ENCODE data around the gene CADPS. TPM values are rescaled to one million over a fixed set of nuclear protein-coding genes. Genes with fewer than 3 reads are reported as not detected.
A peak's percentile ranks its signal among the peaks of the same experiment; 100 is the strongest.

The CADPS gene
- total and polyA plus RNA-seq, 8 donors = 16.1 to 112 (median 26.0) TPM

DNA sequence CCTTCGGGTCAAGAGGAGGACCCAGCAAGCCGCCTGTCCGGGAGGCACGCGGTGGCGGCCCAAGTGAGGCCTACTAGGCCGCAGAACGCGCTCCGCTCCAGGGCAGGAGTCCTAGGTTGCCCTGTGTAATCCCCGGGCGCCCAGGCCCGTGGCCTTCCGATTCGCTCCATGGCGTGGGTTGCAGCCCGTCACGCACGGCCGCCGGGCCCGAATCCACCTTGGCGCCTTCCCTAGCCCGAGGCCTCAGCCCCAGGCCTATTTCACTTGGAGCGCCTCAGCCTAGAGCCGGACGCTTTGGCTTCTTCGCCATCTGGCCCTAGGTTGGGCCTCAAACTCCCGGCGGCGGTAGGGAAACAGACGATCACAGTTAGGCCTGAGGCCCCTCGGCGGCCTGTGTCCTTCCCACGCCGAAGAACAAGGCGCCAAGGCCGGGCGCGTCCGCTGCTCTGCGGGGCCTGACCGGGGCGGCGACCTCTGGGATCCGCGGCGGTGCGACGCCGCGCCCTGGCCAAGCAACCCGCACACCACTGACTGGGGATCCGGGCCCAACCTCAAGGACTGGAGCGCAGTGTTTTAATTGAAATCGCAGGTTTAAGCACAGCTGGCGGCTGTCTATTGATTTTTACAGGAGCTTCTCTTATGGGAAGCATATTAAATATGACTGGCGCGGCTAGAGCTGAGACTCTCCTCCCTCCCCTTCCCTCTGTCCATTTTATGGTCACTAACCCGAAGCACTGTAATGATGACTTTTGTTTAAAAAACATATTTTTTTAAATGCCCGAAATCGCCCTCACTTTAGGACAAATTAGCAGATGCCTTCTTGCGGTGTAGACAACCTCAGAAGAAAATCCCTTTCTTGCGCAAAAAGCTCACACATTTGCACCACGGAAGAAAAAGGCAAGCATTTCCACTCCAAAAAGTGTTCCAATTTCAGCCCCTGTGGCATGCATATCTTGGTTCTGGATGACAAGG lies 498.0 kb downstream of the CADPS start:
- intact Hi-C loops (cut with DNase I) = no loop called here
- 19 to 20% methylated on average over 65 of the region's 65 CpGs for WGBS, 2 donors
- H3K27me3 ChIP-seq = peaks cover 0 to 63% (median 11%) of the 10 kb centered on the region in 4 donors
- H3K27ac ChIP-seq = no peak overlapping the region
- ATAC-seq (no peak), FAIRE-seq (no peak), DNase-seq (peak in 1 of 6 donors; percentile 58)
- TF ChIP-seq, protein P1, sequence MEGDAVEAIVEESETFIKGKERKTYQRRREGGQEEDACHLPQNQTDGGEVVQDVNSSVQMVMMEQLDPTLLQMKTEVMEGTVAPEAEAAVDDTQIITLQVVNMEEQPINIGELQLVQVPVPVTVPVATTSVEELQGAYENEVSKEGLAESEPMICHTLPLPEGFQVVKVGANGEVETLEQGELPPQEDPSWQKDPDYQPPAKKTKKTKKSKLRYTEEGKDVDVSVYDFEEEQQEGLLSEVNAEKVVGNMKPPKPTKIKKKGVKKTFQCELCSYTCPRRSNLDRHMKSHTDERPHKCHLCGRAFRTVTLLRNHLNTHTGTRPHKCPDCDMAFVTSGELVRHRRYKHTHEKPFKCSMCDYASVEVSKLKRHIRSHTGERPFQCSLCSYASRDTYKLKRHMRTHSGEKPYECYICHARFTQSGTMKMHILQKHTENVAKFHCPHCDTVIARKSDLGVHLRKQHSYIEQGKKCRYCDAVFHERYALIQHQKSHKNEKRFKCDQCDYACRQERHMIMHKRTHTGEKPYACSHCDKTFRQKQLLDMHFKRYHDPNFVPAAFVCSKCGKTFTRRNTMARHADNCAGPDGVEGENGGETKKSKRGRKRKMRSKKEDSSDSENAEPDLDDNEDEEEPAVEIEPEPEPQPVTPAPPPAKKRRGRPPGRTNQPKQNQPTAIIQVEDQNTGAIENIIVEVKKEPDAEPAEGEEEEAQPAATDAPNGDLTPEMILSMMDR (IDR thresholded peaks at IDR 0.05) = no peak
- no peaks in the 10 kb centered on the region for H3K36me3 ChIP-seq
- H3K9me3 ChIP-seq = no peaks in the 10 kb centered on the region
- no peaks in the 10 kb centered on the region for H3K4me1 ChIP-seq
- no peak overlapping the region for H3K4me3 ChIP-seq

DNA sequence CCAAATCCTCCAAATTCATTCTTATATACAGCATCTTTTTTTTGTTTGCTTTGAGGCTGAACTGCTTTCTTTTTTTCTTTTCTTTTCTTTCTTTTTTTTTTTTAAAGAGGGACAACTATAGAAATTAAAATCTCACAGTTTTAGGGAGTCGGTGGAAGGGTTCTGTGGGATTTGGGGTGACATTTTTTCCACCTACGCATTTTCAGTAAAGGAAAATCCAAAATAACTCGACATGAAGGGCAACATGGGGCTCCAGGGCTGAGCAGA lies 498.8 kb downstream of the CADPS start:
- no peak for FAIRE-seq
- intact Hi-C loops (cut with DNase I) = no loop called here

DNA sequence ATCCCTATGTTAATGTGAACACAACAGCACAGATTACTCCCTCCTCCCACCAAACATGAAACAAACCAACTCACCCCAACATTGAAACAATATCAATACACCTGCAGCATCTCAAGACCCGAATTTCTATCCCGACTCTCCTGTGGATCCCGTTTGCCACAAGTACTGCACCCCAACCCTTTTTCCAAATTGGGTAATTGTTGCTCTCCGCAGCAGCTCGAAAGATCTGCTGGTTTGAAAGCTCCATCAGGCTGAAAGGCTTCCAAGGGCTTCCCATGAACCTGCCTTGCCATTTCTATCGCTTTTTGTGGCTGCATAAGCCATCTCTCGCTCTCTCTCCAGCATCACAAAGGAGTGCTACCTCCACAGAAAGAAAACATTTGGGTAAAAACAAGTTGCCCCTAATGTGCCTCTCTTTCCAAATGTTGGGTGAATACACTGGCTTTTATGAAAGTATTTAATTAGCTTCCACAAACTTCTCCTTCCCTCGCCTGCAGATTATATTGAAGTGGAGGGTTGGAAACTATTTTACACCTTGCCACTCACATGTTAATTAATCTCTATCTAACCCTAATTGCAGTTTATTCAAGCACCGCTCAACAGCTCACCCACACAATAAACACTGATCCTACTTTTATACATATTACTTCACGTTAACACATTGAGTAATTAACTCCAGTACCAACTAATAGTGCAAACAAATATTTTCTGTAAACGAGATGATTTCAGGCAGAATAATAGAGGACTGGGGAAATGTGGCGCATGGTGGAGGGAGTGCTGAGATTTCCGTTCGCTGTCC lies 499.4 kb downstream of the CADPS start:
- Histone ChIP-seq H3K4me1 (no peaks in the 10 kb centered on the region), H3K4me3 (no peak overlapping the region), H3K36me3 (no peaks in the 10 kb centered on the region), H3K27me3 (peaks cover 0 to 67% (median 14%) of the 10 kb centered on the region in 4 donors), H3K27ac (no peak overlapping the region), H3K9me3 (no peaks in the 10 kb centered on the region)
- FAIRE-seq = no peak
- WGBS, 2 donors = 24 to 26% methylated on average over 14 of the region's 14 CpGs
- ATAC-seq = no peak
- no peak for DNase-seq
- TF ChIP-seq, protein P1 (IDR thresholded peaks at IDR 0.05) = no peak
- intact Hi-C loops (cut with DNase I) = no loop called here

More for the DNA sequence above, 498.8 kb downstream of the CADPS start:
- H3K36me3 ChIP-seq = no peaks in the 10 kb centered on the region
- 48 to 53% methylated on average over 3 of the region's 3 CpGs for WGBS, 2 donors
- DNase-seq (no peak), ATAC-seq (no peak)
- no peak overlapping the region for H3K4me3 ChIP-seq
- TF ChIP-seq, protein P1 (IDR thresholded peaks at IDR 0.05) = no peak
- H3K9me3 ChIP-seq = no peaks in the 10 kb centered on the region
- H3K4me1 ChIP-seq = no peaks in the 10 kb centered on the region
- H3K27ac ChIP-seq = no peak overlapping the region
- peaks cover 0 to 71% (median 14%) of the 10 kb centered on the region in 4 donors for H3K27me3 ChIP-seq

DNA sequence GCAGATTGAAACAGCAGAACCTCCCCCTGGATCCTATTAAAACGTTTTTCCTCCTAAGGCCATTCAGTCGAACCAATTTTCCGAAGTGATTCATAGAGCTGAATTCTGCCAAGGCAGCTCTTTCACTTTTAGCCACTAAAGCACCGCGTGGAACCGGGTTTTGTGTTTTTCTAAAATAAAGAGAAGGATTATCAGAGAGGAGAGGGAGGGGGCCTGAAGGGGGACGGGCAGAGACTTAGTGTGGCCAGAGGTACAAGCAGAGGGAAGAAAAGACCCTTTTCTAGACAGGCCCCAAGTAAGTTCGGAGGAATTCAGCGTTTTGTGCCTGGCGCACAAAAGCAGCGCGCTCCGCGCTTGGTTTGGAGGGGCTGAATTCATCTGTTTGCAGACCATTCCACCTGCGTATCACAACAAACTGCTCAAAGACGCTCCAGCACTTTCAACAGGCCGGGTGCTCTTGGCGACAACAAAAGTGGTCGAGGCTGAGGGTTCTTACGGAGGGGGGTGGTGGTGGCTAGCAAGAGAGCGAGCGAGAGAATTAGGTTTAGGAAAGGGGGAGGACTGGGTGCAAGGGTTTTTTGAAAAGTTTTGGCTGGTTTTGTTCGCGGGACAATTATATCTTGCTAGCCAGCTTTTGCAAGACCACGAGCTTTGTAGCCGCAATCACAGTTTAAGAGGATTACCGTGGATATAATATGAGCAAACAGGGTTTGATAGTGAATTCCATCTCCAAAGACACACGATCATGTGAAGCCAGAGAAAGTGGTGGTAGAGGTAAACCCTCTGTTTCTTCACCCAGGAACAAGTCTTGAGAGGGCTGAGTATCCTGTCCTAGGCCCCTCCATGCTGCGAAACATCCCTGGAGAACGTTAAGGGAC lies 500.6 kb downstream of the CADPS start:
- TF ChIP-seq, protein P1 (IDR thresholded peaks at IDR 0.05) = no peak
- FAIRE-seq = no peak
- peaks cover 0 to 62% (median 17%) of the 10 kb centered on the region in 4 donors for H3K27me3 ChIP-seq

More for the DNA sequence above, 500.6 kb downstream of the CADPS start:
- H3K27ac ChIP-seq = no peak overlapping the region
- H3K4me3 ChIP-seq = peak overlapping the region in 1 of 4 donors; percentile 4
- no peak for DNase-seq
- H3K4me1 ChIP-seq = peaks cover 0 to under 1% (median 0%) of the 10 kb centered on the region in 3 donors
- H3K36me3 ChIP-seq = no peaks in the 10 kb centered on the region
- no peak for ATAC-seq
- no peaks in the 10 kb centered on the region for H3K9me3 ChIP-seq
- 4 to 6% methylated on average over 30 of the region's 30 CpGs for WGBS, 2 donors
- intact Hi-C loops (cut with DNase I) = no loop called here
